ENCODE results near the gene SLC2A13.

The SLC2A13 gene

DNA sequence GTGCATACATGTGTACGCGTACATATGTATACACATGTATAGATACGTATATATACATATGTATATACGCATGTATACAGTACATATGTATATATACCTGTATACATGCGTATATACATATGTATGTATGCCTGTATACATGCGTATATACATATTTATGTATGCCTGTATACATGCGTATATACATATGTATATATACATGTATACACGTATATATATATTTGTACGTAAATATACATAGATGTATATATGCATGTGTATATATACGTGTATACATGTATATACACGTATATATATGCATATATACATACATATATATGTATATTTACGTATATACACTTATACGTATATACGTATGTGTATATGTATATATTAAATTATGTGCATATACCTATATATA lies 392.3 kb downstream of the SLC2A13 start:
- H3K36me3 ChIP-seq: no peaks in the 10 kb centered on the region
- H3K4me3 ChIP-seq (ENCODE audit: low read depth, low read length): no peak overlapping the region
- H3K27me3 ChIP-seq (ENCODE audit: insufficient read depth, low read depth, severe bottlenecking): no peaks in the 10 kb centered on the region
- DNase-seq: no peak
- H3K9me3 ChIP-seq (ENCODE audit: severe bottlenecking): no peaks in the 10 kb centered on the region
- TF ChIP-seq, protein P1, sequence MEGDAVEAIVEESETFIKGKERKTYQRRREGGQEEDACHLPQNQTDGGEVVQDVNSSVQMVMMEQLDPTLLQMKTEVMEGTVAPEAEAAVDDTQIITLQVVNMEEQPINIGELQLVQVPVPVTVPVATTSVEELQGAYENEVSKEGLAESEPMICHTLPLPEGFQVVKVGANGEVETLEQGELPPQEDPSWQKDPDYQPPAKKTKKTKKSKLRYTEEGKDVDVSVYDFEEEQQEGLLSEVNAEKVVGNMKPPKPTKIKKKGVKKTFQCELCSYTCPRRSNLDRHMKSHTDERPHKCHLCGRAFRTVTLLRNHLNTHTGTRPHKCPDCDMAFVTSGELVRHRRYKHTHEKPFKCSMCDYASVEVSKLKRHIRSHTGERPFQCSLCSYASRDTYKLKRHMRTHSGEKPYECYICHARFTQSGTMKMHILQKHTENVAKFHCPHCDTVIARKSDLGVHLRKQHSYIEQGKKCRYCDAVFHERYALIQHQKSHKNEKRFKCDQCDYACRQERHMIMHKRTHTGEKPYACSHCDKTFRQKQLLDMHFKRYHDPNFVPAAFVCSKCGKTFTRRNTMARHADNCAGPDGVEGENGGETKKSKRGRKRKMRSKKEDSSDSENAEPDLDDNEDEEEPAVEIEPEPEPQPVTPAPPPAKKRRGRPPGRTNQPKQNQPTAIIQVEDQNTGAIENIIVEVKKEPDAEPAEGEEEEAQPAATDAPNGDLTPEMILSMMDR (IDR thresholded peaks at IDR 0.05; ENCODE audit: low read depth, low read length): no peak
- H3K27ac ChIP-seq: no peak overlapping the region

DNA sequence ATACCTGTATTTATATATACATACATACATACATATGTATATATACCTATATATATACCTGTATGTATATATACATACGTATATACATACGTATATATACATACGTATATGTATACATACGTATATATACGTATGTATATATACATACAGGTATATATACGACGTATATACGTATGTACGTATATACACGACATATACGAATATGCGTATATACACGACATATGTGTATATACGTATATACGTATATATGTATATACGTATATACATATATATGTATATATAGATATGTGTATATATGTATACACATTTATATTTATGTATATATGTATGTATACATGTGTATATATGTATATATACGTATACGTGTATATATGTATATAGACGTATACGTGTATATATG lies 393.5 kb downstream of the SLC2A13 start:
- Histone ChIP-seq H3K9me3 (ENCODE audit: severe bottlenecking) (no peaks in the 10 kb centered on the region), H3K27me3 (ENCODE audit: insufficient read depth, low read depth, severe bottlenecking) (no peaks in the 10 kb centered on the region), H3K4me3 (ENCODE audit: low read depth, low read length) (no peak overlapping the region), H3K27ac (no peak overlapping the region), H3K36me3 (no peaks in the 10 kb centered on the region)
- no peak for DNase-seq
- TF ChIP-seq, protein P1 (IDR thresholded peaks at IDR 0.05; ENCODE audit: low read depth, low read length): no peak
